HG02623 (cell line): Measurements from ENCODE around the gene CDK5RAP3.
"Not testable (repeated sequence)": the region's sequence is repeated elsewhere in the genome, so short reads cannot be mapped to it uniquely, and the experiment has no call there.

Experiments
- ATAC-seq: cut with Tn5 transposase; IDR thresholded peaks from one replicate; pipeline ENCODE4 v1.9.1; 2021; ENCODE audit warnings: moderate library complexity; ENCODE audit not compliant: unreplicated experiment

Gene CDK5RAP3

GRCh38 chr17:47996201-47996600 is 25.3 kb downstream of the CDK5RAP3 start:
- no peak for ATAC-seq

DNA sequence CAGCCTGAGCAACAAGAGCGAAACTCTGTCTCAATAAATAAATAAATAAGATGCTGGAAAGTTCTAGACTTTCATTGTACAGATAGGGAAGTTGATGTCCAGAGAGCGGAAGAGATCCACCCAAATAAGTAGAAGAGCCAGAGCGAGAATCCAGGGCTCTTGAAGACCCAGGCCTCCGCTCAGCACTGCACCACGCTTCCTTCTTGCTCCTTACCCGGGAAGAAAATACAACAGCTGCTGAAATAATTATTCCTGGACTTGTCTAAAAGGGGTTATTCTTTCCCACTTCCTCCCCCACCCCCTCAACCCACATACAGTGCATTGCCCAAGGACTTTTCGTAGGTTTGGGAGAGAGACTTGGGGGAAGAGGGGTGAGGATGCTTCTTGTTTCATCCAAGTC is 26.7 kb downstream of the CDK5RAP3 start:
- ATAC-seq = no peak

GRCh38 chr17:47998044-47998443 is 27.1 kb downstream of the CDK5RAP3 start:
- no peak for ATAC-seq

DNA sequence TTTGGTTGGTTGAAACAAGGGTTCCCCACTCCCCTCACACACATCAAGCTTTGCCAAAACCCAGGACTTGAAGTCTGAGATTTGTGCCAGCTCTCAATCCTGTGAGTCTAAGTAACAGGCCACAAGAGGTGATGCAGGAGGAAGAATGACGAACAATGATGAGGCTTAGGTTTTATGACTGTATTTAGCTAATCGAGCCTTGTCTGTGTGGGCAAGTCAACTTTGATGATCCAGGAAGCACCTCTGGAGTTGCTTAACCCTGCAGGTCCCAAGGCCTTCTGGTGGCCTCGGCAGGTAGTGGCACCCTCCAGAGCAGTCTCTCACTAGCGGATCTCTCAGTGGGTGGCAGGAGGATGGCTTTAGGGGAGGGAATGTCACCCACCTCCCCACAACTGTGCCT is 28.7 kb downstream of the CDK5RAP3 start:
- no peak for ATAC-seq

- no peak for ATAC-seq
Measured at GRCh38 chr17:48001197-48001596, 30.3 kb downstream of the CDK5RAP3 start.

DNA sequence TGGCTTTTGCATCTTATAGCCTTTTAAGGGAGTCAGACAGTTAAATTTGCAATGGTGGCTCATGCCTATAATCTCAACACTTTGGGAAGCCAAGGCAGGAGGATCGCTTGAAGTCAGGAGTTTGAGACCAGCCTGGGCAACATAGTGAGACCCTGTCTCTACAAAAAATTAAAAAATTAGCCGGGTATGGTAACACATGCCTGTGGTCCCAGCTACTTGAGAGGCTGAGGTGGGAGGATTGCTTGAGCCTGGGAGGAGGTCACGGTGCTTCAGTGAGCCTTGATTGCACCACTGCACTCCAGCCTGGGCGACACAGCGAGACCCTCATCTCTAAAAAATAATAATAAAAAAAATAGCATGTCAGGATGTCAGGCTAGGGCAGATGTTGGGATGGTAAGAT is 30.7 kb downstream of the CDK5RAP3 start:
- not testable (repeated sequence) for ATAC-seq

- ATAC-seq = no peak
Measured at GRCh38 chr17:48002266-48002915, 31.5 kb downstream of the CDK5RAP3 start.

DNA sequence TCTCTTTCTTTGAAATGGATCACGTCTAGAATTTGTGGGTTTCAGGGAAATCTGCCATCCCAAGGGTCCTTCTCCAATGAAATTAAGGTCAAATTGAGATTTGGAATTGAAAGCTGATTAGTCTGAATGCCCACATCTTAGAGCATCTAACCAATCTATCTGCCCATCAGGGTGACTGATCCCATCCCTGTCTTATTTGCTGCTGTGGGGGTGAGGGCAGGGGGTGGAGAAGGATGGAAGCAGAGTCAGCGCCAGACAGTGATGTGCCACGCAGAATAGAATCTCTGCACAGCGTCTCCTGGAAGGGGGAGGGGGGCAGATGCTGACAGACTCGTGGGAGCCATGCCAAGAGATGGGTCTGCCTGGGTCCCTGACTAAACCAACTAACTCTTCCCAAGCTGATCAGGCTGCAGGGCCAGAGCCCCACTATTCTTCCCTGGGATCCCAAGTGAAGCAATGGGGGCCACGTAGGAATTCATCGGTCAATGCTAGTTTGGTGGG is 32.1 kb downstream of the CDK5RAP3 start:
- no peak for ATAC-seq

- ATAC-seq = no peak
Measured at GRCh38 chr17:48003417-48004151, 32.7 kb downstream of the CDK5RAP3 start.

DNA sequence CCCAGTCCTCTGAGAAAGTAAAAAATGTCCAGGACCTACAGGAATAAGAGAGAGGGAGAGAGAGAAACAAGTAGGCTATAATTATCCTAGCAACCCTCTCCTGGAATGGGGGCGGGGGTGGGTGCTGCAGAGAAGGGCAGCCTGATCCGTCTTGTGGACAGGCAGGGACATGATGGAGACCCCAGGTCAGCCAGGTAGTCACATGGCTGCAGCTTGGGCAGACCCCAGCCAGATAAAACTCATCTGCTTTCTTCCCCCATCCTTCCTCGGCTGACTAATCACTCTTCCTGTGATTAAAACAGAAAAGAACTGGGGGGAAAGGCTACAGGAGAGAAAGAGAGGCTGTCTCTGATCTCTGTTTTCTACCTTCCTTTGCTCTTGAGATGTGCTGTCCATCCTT is 34.1 kb downstream of the CDK5RAP3 start:
- ATAC-seq = no peak

- no peak for ATAC-seq
Measured at GRCh38 chr17:48006936-48007709, 36.2 kb downstream of the CDK5RAP3 start.

DNA sequence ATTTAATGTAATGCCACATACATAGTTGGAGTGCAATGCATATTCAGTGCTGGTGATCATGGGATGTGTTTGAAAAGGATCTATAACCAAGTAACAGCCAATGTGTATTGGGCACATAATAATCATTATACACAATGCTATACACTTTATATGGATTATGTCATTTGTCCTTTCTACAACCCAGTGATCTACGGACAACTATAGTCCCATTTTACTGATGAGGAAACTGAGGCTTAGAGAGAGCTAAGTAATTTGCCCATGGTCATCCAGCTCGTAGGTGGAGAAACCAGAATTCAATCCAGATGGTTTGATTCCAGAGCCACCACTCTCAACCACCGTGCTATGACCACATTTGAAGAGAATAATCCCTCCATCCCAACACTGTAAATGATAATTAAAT is 39.3 kb downstream of the CDK5RAP3 start:
- ATAC-seq = no peak

DNA sequence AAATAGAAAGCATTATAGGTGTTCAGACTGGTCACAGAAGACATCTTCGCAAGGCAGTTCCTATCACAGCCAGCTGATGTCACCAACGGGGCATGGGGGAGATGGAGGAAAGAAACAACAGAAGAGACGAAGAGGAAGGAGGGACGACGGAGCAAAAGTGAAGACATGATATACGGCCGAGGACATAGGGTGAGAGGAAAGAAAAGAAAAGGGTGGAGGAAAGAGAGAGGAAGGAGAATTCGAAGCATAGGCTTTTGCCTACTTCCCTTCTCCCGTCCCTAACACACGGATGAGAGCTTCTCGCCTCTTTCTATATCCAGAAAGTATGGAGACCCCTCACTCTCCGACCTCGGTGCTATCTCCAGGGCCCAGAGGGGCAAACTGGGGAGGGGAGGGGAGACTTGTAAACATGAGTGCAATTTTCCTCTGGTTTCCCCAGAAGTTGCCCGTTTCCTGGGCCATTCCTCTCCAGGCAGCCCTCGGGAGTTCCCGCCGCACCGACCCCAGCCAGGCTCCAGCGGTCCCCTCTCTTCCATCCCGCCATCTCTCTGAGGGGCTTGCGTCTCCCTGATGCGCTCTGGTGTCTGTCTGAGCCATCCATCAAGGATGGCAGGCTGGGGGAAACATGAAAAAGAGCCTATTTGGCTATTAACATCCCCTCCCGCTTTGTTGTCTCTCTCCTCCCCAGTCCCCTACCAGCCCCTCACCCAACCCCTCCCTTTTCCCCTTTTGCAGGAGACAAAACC is 40.7 kb downstream of the CDK5RAP3 start:
- ATAC-seq = no peak

DNA sequence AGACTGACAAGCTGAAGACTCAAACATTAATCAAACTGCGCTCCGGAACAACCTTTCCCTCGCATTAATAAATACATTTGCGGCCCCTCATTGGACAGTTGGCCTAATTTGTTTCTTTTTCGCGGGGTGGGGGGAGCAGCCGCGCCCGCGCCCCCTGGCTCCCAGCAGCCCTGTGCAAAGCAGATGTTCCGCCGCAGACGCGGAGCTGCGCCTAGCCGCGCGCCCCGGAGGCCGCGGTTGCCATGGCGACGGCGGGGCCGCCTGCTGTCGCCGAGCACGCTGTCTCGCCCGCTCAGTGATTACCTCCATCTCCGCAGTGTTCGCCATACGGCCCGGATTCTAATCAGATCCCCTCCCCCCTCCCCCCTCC is 41.2 kb downstream of the CDK5RAP3 start:
- ATAC-seq = no peak

DNA sequence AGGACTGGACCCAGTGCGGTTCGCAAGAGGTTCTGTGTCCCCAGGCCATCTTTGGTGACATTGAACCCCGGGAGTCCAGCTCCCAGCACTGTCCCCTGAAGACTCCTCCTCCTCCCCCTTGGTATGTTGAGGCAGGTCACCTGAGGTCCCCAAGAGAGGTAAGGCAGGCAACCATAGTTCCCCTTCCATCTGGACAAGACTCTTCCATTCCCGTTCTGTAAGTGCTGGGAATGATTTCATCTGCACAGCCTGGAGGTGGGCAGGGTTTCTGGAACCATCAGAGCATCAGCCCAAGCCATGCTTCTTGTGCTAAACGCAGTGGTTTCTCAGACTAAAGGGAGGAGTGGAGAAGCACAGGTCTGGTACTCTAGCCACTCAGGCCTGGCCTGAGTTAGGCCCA is 41.7 kb downstream of the CDK5RAP3 start:
- ATAC-seq = no peak

- no peak for ATAC-seq
Measured at GRCh38 chr17:48013876-48014594, 43.1 kb downstream of the CDK5RAP3 start.

- ATAC-seq = no peak
Measured at GRCh38 chr17:48014595-48015111, 43.7 kb downstream of the CDK5RAP3 start.

GRCh38 chr17:48016112-48016511 is 45.2 kb downstream of the CDK5RAP3 start:
- no peak for ATAC-seq

DNA sequence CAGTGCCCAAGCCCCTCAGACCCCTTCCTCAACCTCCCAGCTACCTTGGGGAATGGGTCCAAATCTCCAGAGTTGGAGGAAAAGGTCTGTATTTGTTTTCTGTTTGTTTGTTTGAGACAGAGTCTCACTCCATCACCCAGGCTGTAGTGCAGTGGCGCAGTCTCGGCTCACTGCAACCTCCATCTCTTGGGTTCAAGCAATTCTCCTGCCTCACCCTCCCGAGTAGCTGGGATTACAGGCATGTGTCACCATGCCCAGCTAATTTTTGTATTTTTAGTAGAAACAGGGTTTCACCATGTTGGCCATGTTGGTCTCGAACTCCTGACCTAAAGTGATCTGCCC is 46.9 kb downstream of the CDK5RAP3 start:
- ATAC-seq = peak; percentile 10

DNA sequence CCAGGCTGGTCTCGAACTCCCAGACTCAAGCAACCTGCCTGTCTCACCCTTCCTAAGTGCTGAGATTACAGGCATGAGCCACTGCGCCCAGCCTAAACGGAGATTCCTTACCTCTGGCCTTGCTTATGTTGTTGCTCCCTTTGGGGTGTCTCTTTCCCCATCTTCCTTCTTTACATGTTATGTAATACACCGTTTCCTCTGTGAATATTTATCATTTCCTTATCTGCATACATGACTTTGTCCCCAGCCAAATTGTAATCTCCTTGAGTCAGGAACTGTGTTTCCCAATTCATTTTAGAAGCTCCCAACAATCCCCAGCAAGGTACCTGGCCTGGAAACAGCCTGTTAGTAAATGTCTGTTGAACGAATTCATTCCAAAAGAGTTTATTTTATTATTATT is 51.0 kb downstream of the CDK5RAP3 start:
- ATAC-seq = no peak
